Calu3 (cell line): ENCODE measurements around the gene LRMDA. TPM values are rescaled to one million over a fixed set of nuclear protein-coding genes. Genes with fewer than 3 reads are reported as not detected.
"Not testable (repeated sequence)": the region's sequence is repeated elsewhere in the genome, so short reads cannot be mapped to it uniquely, and the experiment has no call there.

Experiments used
- BruUV-seq: library from RNA; stranded (reverse); fragments of 400-500 nt; replicated peaks from 2 replicates; lab custom pipeline; 2021; lab: Mats Ljungman, UMichigan
- CTCF ChIA-PET: fragments of 300-600 bp; sonication (Branson Sonifier 250); formaldehyde crosslinking; loops from one replicate; lab custom pipeline; 2022; ENCODE audit warnings: antibody characterized with exemption; lab: Charles Lee
- DNase-seq: peaks from one replicate; pipeline ENCODE4 v3.0.0; 2022
- H3K27ac Mint-ChIP-seq: one replicate; pipeline ENCODE4 v1.8.0; 2022; ENCODE audit warnings: mixed read lengths; ENCODE audit not compliant: unreplicated experiment
- H3K27me3 Mint-ChIP-seq: one replicate; pipeline ENCODE4 v1.8.0; 2022; ENCODE audit warnings: mixed read lengths; ENCODE audit not compliant: unreplicated experiment
- H3K36me3 Mint-ChIP-seq: one replicate; pipeline ENCODE4 v1.8.0; 2022; ENCODE audit warnings: mild to moderate bottlenecking, moderate library complexity, mixed read lengths; ENCODE audit not compliant: insufficient read depth, unreplicated experiment
- H3K4me1 Mint-ChIP-seq: one replicate; pipeline ENCODE4 v1.8.0; 2022; ENCODE audit warnings: mild to moderate bottlenecking, low read depth, mixed read lengths; ENCODE audit not compliant: unreplicated experiment
- H3K4me3 Mint-ChIP-seq: one replicate; pipeline ENCODE4 v1.8.0; 2022; ENCODE audit warnings: mild to moderate bottlenecking, low read depth, moderate library complexity, mixed read lengths; ENCODE audit not compliant: unreplicated experiment
- H3K9me3 Mint-ChIP-seq: one replicate; pipeline ENCODE4 v1.8.0; 2022; ENCODE audit warnings: low read depth, mixed read lengths; ENCODE audit not compliant: unreplicated experiment
- CTCF ChIP-seq: fragments of 200-600 bp; IDR thresholded peaks from one replicate; pipeline ENCODE4 v1.8.0; 2022; ENCODE audit warnings: antibody characterized with exemption; ENCODE audit not compliant: unreplicated experiment
- intact Hi-C: fragments of 100-400 bp; cut with micrococcal nuclease; formaldehyde crosslinking; loops from one replicate; pipeline ENCODE4 v1.10.0; 2022; ENCODE audit not compliant: unreplicated experiment
- total RNA-seq: library from RNA; stranded (reverse); gene quantifications from 2 replicates; pipeline ENCODE4 v1.2.3, GENCODE V29; 2022

Gene LRMDA
- total RNA-seq, 1 experiment from 2014 or later, result 7.6 TPM

- H3K27ac Mint-ChIP-seq, result no peak overlapping the region
- peaks cover 6% of the 10 kb centered on the region for H3K9me3 Mint-ChIP-seq
- H3K27me3 Mint-ChIP-seq, result no peaks in the 10 kb centered on the region
- DNase-seq, result no peak
- H3K4me1 Mint-ChIP-seq, result no peaks in the 10 kb centered on the region
- H3K36me3 Mint-ChIP-seq, result peaks cover 4% of the 10 kb centered on the region
- TF ChIP-seq CTCF, result no peak
- no TSS peak for BruUV-seq
- CTCF ChIA-PET, result no interaction called here
- intact Hi-C loops, result no loop called here
- no peak overlapping the region for H3K4me3 Mint-ChIP-seq
Observed at GRCh38 chr10:76052682-76053503, 621.5 kb downstream of the LRMDA start.

GRCh38 chr10:76055466-76055865, 624.0 kb downstream of the LRMDA start:
- H3K4me3 Mint-ChIP-seq, result no peak overlapping the region
- peaks cover 4% of the 10 kb centered on the region for H3K36me3 Mint-ChIP-seq
- H3K27me3 Mint-ChIP-seq, result no peaks in the 10 kb centered on the region
- CTCF ChIA-PET, result interaction anchor here (0.5 to 1.0 kb wide), 2 partner anchors 12 to 784 kb away, joined by 3 to 4 read pairs; no protein-coding TSS in a partner anchor
- DNase-seq, result no peak
- no peak overlapping the region for H3K27ac Mint-ChIP-seq
- intact Hi-C loops, result no loop called here
- H3K9me3 Mint-ChIP-seq, result peaks cover 6% of the 10 kb centered on the region
- H3K4me1 Mint-ChIP-seq, result no peaks in the 10 kb centered on the region
- BruUV-seq, result no TSS peak
- no peak for TF ChIP-seq CTCF

GRCh38 chr10:76055963-76056362, 624.5 kb downstream of the LRMDA start:
- no TSS peak for BruUV-seq
- Mint-ChIP-seq H3K4me1 (no peaks in the 10 kb centered on the region), H3K9me3 (peaks cover 6% of the 10 kb centered on the region), H3K4me3 (no peak overlapping the region), H3K36me3 (peaks cover 2% of the 10 kb centered on the region), H3K27ac (no peak overlapping the region), H3K27me3 (no peaks in the 10 kb centered on the region)
- TF ChIP-seq CTCF, result no peak
- intact Hi-C loops, result no loop called here
- CTCF ChIA-PET, result interaction anchor here (0.5 to 1.0 kb wide), 2 partner anchors 12 to 783 kb away, joined by 3 to 4 read pairs; no protein-coding TSS in a partner anchor
- no peak for DNase-seq

GRCh38 chr10:76060993-76061392, 629.6 kb downstream of the LRMDA start:
- H3K4me3 Mint-ChIP-seq, BruUV-seq, H3K4me1 Mint-ChIP-seq, H3K9me3 Mint-ChIP-seq, intact Hi-C loops, DNase-seq, H3K36me3 Mint-ChIP-seq, H3K27ac Mint-ChIP-seq, H3K27me3 Mint-ChIP-seq: not testable (repeated sequence)
- CTCF ChIA-PET, result interaction anchor here (0.6 kb wide), 1 partner anchor 242 kb away, joined by 3 read pairs; no protein-coding TSS in a partner anchor

GRCh38 chr10:76066457-76066856, 635.0 kb downstream of the LRMDA start:
- H3K4me1 Mint-ChIP-seq, result no peaks in the 10 kb centered on the region
- H3K4me3 Mint-ChIP-seq, result no peak overlapping the region
- no peaks in the 10 kb centered on the region for H3K36me3 Mint-ChIP-seq
- no peaks in the 10 kb centered on the region for H3K27me3 Mint-ChIP-seq
- no peak for TF ChIP-seq CTCF
- intact Hi-C loops, result no loop called here
- BruUV-seq, result no TSS peak
- DNase-seq, result no peak
- H3K9me3 Mint-ChIP-seq, result peaks cover 6% of the 10 kb centered on the region
- CTCF ChIA-PET, result no interaction called here
- no peak overlapping the region for H3K27ac Mint-ChIP-seq
